Liver (tissue), 9 donors: ENCODE data around the gene EML6. TPM values are rescaled to one million over a fixed set of nuclear protein-coding genes. Genes with fewer than 3 reads are reported as not detected.

ENCODE experiments used
- DNase-seq: peaks from one replicate; pipeline ENCODE4 v3.0.0-alpha.2; 2017; ENCODE audit warnings: low spot score
- H3K27ac ChIP-seq, 2 donors: one replicate each; pipeline ENCODE4 v1.7.0; 2013; ENCODE audit warnings: inconsistent platforms in 2 of 2, low read length in 2 of 2, control low read depth in 1 of 2, low read depth in 1 of 2, mild to moderate bottlenecking in 1 of 2
- H3K27me3 ChIP-seq, 4 donors: one replicate each; pipeline versions ENCODE4 v1.6.1 to v1.7.0; 2013; ENCODE audit warnings: low read length in 3 of 4, inconsistent platforms in 1 of 4, mild to moderate bottlenecking in 1 of 4, moderate library complexity in 1 of 4; ENCODE audit not compliant: control insufficient read depth in 4 of 4, insufficient read depth in 4 of 4
- H3K36me3 ChIP-seq, 4 donors: one replicate each; pipeline versions ENCODE4 v1.6.1 to v1.7.0; 2013; ENCODE audit warnings: low read length in 3 of 4, mild to moderate bottlenecking in 3 of 4, low read depth in 1 of 4, moderate library complexity in 1 of 4; ENCODE audit not compliant: control insufficient read depth in 4 of 4, insufficient read depth in 3 of 4
- H3K4me1 ChIP-seq, 4 donors: one replicate each; pipeline versions ENCODE4 v1.6.1 to v1.7.0; 2013; ENCODE audit warnings: low read length in 3 of 4, mild to moderate bottlenecking in 3 of 4, moderate library complexity in 1 of 4; ENCODE audit not compliant: control insufficient read depth in 4 of 4, insufficient read depth in 4 of 4
- H3K4me3 ChIP-seq, 3 donors: one replicate each; pipeline versions ENCODE4 v1.6.1 to v1.7.0; 2013; ENCODE audit warnings: low read length in 3 of 3, control low read depth in 1 of 3, low read depth in 1 of 3, mild to moderate bottlenecking in 1 of 3
- H3K9ac ChIP-seq, 2 donors: one replicate each; pipeline ENCODE4 v1.7.0; 2013; ENCODE audit warnings: low read length in 2 of 2, mild to moderate bottlenecking in 2 of 2, moderate library complexity in 2 of 2, control low read depth in 1 of 2, low read depth in 1 of 2
- H3K9me3 ChIP-seq, 4 donors: one replicate each; pipeline versions ENCODE4 v1.6.1 to v1.7.0; 2013; ENCODE audit warnings: low read length in 3 of 4; ENCODE audit not compliant: control insufficient read depth in 4 of 4
- EGR1 ChIP-seq, 2 donors: IDR thresholded peaks; 2 replicates each; pipeline ENCODE4 v1.6.1; 2016 to 2018; ENCODE audit warnings: antibody characterized with exemption in 2 of 2, low read depth in 2 of 2
- FOXA1 ChIP-seq: IDR thresholded peaks from 2 replicates; pipeline ENCODE4 v1.6.1; 2016; ENCODE audit warnings: antibody characterized with exemption
- FOXA2 ChIP-seq: IDR thresholded peaks from 2 replicates; pipeline ENCODE4 v1.6.1; 2016; ENCODE audit warnings: antibody characterized with exemption
- GABPA ChIP-seq, 2 donors: IDR thresholded peaks in 1 of 2; conservative IDR thresholded peaks in 1 of 2; 2 replicates each; pipeline ENCODE4 v1.6.1; 2016; ENCODE audit warnings: antibody characterized with exemption in 2 of 2, mild to moderate bottlenecking in 1 of 2, moderate library complexity in 1 of 2
- HNF4A ChIP-seq, 2 donors: conservative IDR thresholded peaks; 2 replicates each; pipeline ENCODE4 v1.6.1; 2016; ENCODE audit warnings: antibody characterized with exemption in 2 of 2, mild to moderate bottlenecking in 2 of 2
- HNF4G ChIP-seq: IDR thresholded peaks from 2 replicates; pipeline ENCODE4 v1.6.1; 2016; ENCODE audit warnings: antibody characterized with exemption
- MAX ChIP-seq: IDR thresholded peaks from 2 replicates; pipeline ENCODE4 v1.6.1; 2016; ENCODE audit warnings: antibody characterized with exemption
- NR2F2 ChIP-seq: IDR thresholded peaks from 2 replicates; pipeline ENCODE4 v1.6.1; 2016; ENCODE audit warnings: antibody characterized with exemption
- RAD21 ChIP-seq, 2 donors: IDR thresholded peaks; 2 replicates each; pipeline ENCODE4 v1.6.1; 2016; ENCODE audit warnings: antibody characterized with exemption in 2 of 2, mild to moderate bottlenecking in 2 of 2
- REST ChIP-seq: IDR thresholded peaks from 2 replicates; pipeline ENCODE4 v1.6.1; 2016; ENCODE audit warnings: antibody characterized with exemption, mild to moderate bottlenecking
- TAF1 ChIP-seq: conservative IDR thresholded peaks from 2 replicates; pipeline ENCODE4 v1.6.1; 2016; ENCODE audit warnings: antibody characterized with exemption, mild to moderate bottlenecking
- YY1 ChIP-seq: IDR thresholded peaks from 2 replicates; pipeline ENCODE4 v1.6.1; 2016; ENCODE audit warnings: antibody characterized with exemption, mild to moderate bottlenecking
- ZBTB33 ChIP-seq: IDR thresholded peaks from 2 replicates; pipeline ENCODE4 v1.6.1; 2016; ENCODE audit warnings: antibody characterized with exemption
- WGBS: extraction: QIAGEN DNeasy Blood & Tissue Kit; methylation state at CpG from one replicate; pipeline ENCODE4 v1.1.7; 2013; 5-methylcytosine and 5-hydroxymethylcytosine counted together
- polyA plus RNA-seq, 2 donors: library from polyadenylated mRNA; stranded (reverse) in 1 of 2; unstranded in 1 of 2; fragments of 200-250 nt in 1 of 2; fragments of >200 nt in 1 of 2; fragmentation: Nextera tagmentation in 1 of 2; extraction: Ambion mirVana in 1 of 2; gene quantifications; one replicate each; pipeline versions ENCODE4 v1.2.1 to v1.2.3, GENCODE V29; 2013 to 2015
- total RNA-seq, 2 donors: library from RNA; depleted of rRNA; stranded (reverse); fragments of >200 nt; gene quantifications; one replicate each; pipeline ENCODE4 v1.2.3, GENCODE V29; 2014
- TF ChIP-seq, protein P1 (sequence below): fragments of 150-350 bp; IDR thresholded peaks from 2 replicates; pipeline ENCODE4 v1.5.1; 2017; ENCODE audit warnings: improper control_type of control experiment, low read depth, low read length; ENCODE audit not compliant: missing input control
- donor health status: healthy.
- donor health status: healthy.
- donor health status: healthy.
- donor health status: healthy.
- donor health status: healthy.

EML6 gene
- total and polyA plus RNA-seq, 4 donors = 0.33 to 3.0 (median 1.4) TPM

GRCh38 chr2:54963476-54963875 lies 240.0 kb downstream of the EML6 start:
- Histone ChIP-seq H3K27ac (no peak overlapping the region), H3K36me3 (no peaks in the 10 kb centered on the region), H3K4me1 (no peaks in the 10 kb centered on the region), H3K4me3 (no peak overlapping the region), H3K9me3 (no peaks in the 10 kb centered on the region), H3K9ac (no peak overlapping the region), H3K27me3 (no peaks in the 10 kb centered on the region)
- TF ChIP-seq YY1 (no peak), HNF4A (conservative IDR thresholded peaks at IDR 0.05) (no peak), MAX (no peak), HNF4G (no peak), RAD21 (IDR thresholded peaks at IDR 0.05) (no peak)
- TF ChIP-seq, protein P1, sequence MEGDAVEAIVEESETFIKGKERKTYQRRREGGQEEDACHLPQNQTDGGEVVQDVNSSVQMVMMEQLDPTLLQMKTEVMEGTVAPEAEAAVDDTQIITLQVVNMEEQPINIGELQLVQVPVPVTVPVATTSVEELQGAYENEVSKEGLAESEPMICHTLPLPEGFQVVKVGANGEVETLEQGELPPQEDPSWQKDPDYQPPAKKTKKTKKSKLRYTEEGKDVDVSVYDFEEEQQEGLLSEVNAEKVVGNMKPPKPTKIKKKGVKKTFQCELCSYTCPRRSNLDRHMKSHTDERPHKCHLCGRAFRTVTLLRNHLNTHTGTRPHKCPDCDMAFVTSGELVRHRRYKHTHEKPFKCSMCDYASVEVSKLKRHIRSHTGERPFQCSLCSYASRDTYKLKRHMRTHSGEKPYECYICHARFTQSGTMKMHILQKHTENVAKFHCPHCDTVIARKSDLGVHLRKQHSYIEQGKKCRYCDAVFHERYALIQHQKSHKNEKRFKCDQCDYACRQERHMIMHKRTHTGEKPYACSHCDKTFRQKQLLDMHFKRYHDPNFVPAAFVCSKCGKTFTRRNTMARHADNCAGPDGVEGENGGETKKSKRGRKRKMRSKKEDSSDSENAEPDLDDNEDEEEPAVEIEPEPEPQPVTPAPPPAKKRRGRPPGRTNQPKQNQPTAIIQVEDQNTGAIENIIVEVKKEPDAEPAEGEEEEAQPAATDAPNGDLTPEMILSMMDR = no peak
- WGBS = 86% methylated on average over 2 of the region's 2 CpGs
- DNase-seq = no peak

DNA sequence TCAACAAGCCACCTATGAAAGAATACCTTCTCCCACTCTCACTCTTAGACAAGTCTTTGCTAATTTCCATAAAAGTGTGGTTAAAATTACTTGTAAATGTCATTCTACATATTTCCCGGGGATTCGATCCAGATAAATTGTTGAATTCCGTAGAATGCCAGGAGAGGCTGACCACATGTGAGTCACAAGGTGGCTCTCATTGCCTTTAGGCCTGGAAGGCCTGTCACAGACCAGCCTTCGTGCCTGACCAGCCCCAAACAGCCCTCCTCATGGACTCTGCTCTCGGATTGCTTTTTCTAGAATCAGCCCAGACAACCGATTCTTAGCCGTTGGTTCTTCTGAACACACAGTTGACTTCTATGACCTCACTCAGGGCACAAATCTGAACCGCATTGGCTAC lies 240.8 kb downstream of the EML6 start:
- Histone ChIP-seq H3K9me3 (no peaks in the 10 kb centered on the region), H3K27me3 (no peaks in the 10 kb centered on the region), H3K27ac (no peak overlapping the region), H3K9ac (no peak overlapping the region), H3K36me3 (no peaks in the 10 kb centered on the region), H3K4me3 (no peak overlapping the region), H3K4me1 (no peaks in the 10 kb centered on the region)
- 97% methylated on average over 8 of the region's 8 CpGs for WGBS
- TF ChIP-seq, protein P1 = no peak
- no peak for TF ChIP-seq RAD21 (IDR thresholded peaks at IDR 0.05)
- no peak for TF ChIP-seq YY1
- TF ChIP-seq GABPA (IDR thresholded peaks at IDR 0.05 in 1 of 2, conservative IDR thresholded peaks at IDR 0.05 in 1 of 2) = no peak
- TF ChIP-seq EGR1 (IDR thresholded peaks at IDR 0.05; ENCODE audit: low read depth in 2 of 2) = no peak
- no peak for TF ChIP-seq TAF1
- TF ChIP-seq MAX = no peak
- no peak for DNase-seq

DNA sequence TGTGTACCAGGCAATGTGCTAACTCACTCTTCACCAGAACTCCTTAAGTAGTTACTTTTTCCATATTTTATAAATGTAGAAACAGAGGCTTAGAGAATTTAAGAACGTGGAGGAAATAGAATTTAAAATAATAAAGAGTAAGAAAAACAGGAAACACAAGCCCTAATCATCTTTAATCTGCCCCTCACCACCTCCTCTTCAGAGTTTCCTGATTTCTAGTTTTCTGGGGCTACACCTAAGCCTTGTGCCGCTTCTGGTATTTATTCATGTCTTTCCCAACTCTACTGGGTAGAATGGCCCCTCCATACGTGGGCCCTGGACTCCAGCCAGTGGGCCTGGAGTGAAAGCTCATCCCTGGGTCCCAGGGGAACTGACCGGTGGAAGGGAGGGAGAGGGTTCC lies 241.4 kb downstream of the EML6 start:
- no peak overlapping the region for H3K9ac ChIP-seq
- no peaks in the 10 kb centered on the region for H3K9me3 ChIP-seq
- no peak overlapping the region for H3K27ac ChIP-seq
- 73% methylated on average over 4 of the region's 4 CpGs for whole genome bisulfite sequencing
- no peak overlapping the region for H3K4me3 ChIP-seq
- H3K27me3 ChIP-seq = no peaks in the 10 kb centered on the region
- no peak for DNase-seq
- H3K36me3 ChIP-seq = peaks cover 0 to under 1% (median 0%) of the 10 kb centered on the region in 4 donors
- no peaks in the 10 kb centered on the region for H3K4me1 ChIP-seq
- TF ChIP-seq FOXA2 (no peak), ZBTB33 (no peak), HNF4A (conservative IDR thresholded peaks at IDR 0.05) (no peak), MAX (no peak), NR2F2 (no peak), YY1 (no peak), REST (no peak), FOXA1 (no peak)
- TF ChIP-seq, protein P1 = no peak
